ENCODE results near the gene CHD3. TPM values are rescaled to one million over a fixed set of nuclear protein-coding genes. Genes with fewer than 3 reads are reported as not detected.

CHD3 gene
- total and polyA plus RNA-seq, 2 experiments from 2014 or later, result 2.9 to 9.7 TPM

- Histone ChIP-seq H3K4me3 (no peak overlapping the region), H3K36me3 (ENCODE audit: insufficient read depth) (no peaks in the 10 kb centered on the region), H3K9me2 (ENCODE audit: insufficient read depth) (no peaks in the 10 kb centered on the region), H3K27me3 (ENCODE audit: insufficient read depth) (peaks cover 83% of the 10 kb centered on the region), H2AFZ (no peak overlapping the region), H3K27ac (ENCODE audit: low read depth) (no peak overlapping the region), H3K4me2 (no peak overlapping the region), H3K4me1 (ENCODE audit: insufficient read depth) (peaks cover 9% of the 10 kb centered on the region; the same call in 1 of the 2 replicates), H3K79me2 (replicated peaks; ENCODE audit: insufficient read depth) (no peaks in the 10 kb centered on the region), H4K20me1 (replicated peaks; ENCODE audit: insufficient read depth) (peaks cover under 1% of the 10 kb centered on the region; the same call in 1 of the 2 replicates), H3F3A (replicated peaks; ENCODE audit: low read depth) (0 out of 2 replicates have a peak, but pooled peaks cover under 1% of the 10 kb centered on the region)
- ATAC-seq (no peak), DNase-seq (ENCODE audit: low spot score) (no peak)
- H3K27me3 Mint-ChIP-seq (ENCODE audit: insufficient read depth, low read depth, poor library complexity), result peaks cover 45% of the 10 kb centered on the region
- no peaks in the 10 kb centered on the region; the same call in 2 of the 3 replicates for H3K36me3 Mint-ChIP-seq (ENCODE audit: low read depth)
- H3K27ac Mint-ChIP-seq, result no peak overlapping the region
- H3K4me3 Mint-ChIP-seq, result no peak overlapping the region; the same call in 2 of the 3 replicates
- TF ChIP-seq EZH2phosphoT487 (IDR thresholded peaks at IDR 0.05; ENCODE audit: unreplicated experiment), result no peak
- TF ChIP-seq STAT1 (IDR thresholded peaks at IDR 0.05; ENCODE audit: unreplicated experiment), result no peak
- no peak for TF ChIP-seq EZH2 (IDR thresholded peaks at IDR 0.05; ENCODE audit: low read depth, unreplicated experiment)
- TF ChIP-seq POLR2AphosphoS5 (IDR thresholded peaks at IDR 0.05; ENCODE audit: low read depth), result no peak
- no peak for TF ChIP-seq ETS1 (IDR thresholded peaks at IDR 0.05)
- TF ChIP-seq REST (IDR thresholded peaks at IDR 0.05; ENCODE audit: unreplicated experiment), result no peak
- TF ChIP-seq ZNF462 (CRISPR knock-in tag; IDR thresholded peaks at IDR 0.05), result no peak
- no peak for TF ChIP-seq ZNF114 (CRISPR knock-in tag; IDR thresholded peaks at IDR 0.05)
- no peak for TF ChIP-seq JUNB (IDR thresholded peaks at IDR 0.05; ENCODE audit: unreplicated experiment)
- no peak for TF ChIP-seq CREB1 (CRISPR knock-in tag; IDR thresholded peaks at IDR 0.05; ENCODE audit: low read depth)
- no peaks in the 10 kb centered on the region; the same call in 2 of the 3 replicates for H3K9me3 Mint-ChIP-seq
- peaks cover 13% of the 10 kb centered on the region for H3K4me1 Mint-ChIP-seq
Measured at GRCh38 chr17:7846063-7846735, 42.4 kb upstream of the CHD3 start.

Data from GM23338 (cell line).